ENCODE results near the gene COL6A2. TPM values are rescaled to one million over a fixed set of nuclear protein-coding genes. Genes with fewer than 3 reads are reported as not detected.
"Not testable (repeated sequence)": the region's sequence is repeated elsewhere in the genome, so short reads cannot be mapped to it uniquely, and the experiment has no call there.

Gene COL6A2
- total and polyA plus RNA-seq, 2 experiments from 2014 or later: 28.4 to 89.2 TPM

DNA sequence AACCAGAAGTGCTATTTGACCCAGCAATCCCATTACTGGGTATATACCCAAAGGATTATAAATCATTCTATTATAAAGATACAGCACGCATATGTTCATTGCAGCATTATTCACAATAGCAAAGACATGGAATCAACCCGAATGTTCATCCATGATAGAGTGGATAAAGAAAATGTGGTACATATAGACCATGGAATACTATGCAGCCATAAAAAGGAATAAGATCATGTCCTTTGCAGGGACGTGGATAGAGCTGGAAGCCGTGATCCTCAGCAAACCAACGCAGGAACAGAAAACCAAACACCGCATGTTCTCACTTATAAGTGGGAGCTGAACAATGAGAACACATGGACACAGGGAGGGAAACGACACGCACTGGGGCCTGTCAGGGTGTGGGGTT, 21.2 kb upstream of the COL6A2 start:
- not testable (repeated sequence) for H3K4me3 Mint-ChIP-seq; H3K27me3 Mint-ChIP-seq (ENCODE audit: insufficient read depth, low read depth, poor library complexity); H3K36me3 Mint-ChIP-seq (ENCODE audit: low read depth); H3K4me3 ChIP-seq; H3K4me1 Mint-ChIP-seq; H3K4me2 ChIP-seq; DNase-seq (ENCODE audit: low spot score); H3K36me3 ChIP-seq (ENCODE audit: insufficient read depth); H3K27ac ChIP-seq (ENCODE audit: low read depth); H3K9me3 Mint-ChIP-seq; H3F3A ChIP-seq (replicated peaks; ENCODE audit: low read depth); H3K79me2 ChIP-seq (replicated peaks; ENCODE audit: insufficient read depth); ATAC-seq; H3K27me3 ChIP-seq (ENCODE audit: insufficient read depth); H3K9me2 ChIP-seq (ENCODE audit: insufficient read depth); H2AFZ ChIP-seq; H3K27ac Mint-ChIP-seq; H4K20me1 ChIP-seq (replicated peaks; ENCODE audit: insufficient read depth); H3K4me1 ChIP-seq (ENCODE audit: insufficient read depth)

- no peak for DNase-seq (ENCODE audit: low spot score)
- no peaks in the 10 kb centered on the region for H3K9me3 Mint-ChIP-seq
- H3K36me3 Mint-ChIP-seq (ENCODE audit: low read depth): no peaks in the 10 kb centered on the region; the same call in 2 of the 3 replicates
Observed at GRCh38 chr21:46077674-46078101, 20.2 kb upstream of the COL6A2 start.

More at GRCh38 chr21:46077674-46078101, 20.2 kb upstream of the COL6A2 start:
- TF ChIP-seq REST (IDR thresholded peaks at IDR 0.05; ENCODE audit: unreplicated experiment) (no peak), EZH2 (IDR thresholded peaks at IDR 0.05; ENCODE audit: low read depth, unreplicated experiment) (no peak), STAT1 (IDR thresholded peaks at IDR 0.05; ENCODE audit: unreplicated experiment) (no peak), JUNB (IDR thresholded peaks at IDR 0.05; ENCODE audit: unreplicated experiment) (no peak), ZNF331 (CRISPR knock-in tag; IDR thresholded peaks at IDR 0.05; ENCODE audit: low read depth) (no peak), CTCF (conservative IDR thresholded peaks at IDR 0.05; ENCODE audit: low read depth in 2 of 2) (no peak), EZH2phosphoT487 (IDR thresholded peaks at IDR 0.05; ENCODE audit: unreplicated experiment) (no peak), NANOG (IDR thresholded peaks at IDR 0.05; ENCODE audit: borderline replicate concordance) (no peak), ZNF114 (CRISPR knock-in tag; IDR thresholded peaks at IDR 0.05) (no peak)
- TF ChIP-seq, protein P1, sequence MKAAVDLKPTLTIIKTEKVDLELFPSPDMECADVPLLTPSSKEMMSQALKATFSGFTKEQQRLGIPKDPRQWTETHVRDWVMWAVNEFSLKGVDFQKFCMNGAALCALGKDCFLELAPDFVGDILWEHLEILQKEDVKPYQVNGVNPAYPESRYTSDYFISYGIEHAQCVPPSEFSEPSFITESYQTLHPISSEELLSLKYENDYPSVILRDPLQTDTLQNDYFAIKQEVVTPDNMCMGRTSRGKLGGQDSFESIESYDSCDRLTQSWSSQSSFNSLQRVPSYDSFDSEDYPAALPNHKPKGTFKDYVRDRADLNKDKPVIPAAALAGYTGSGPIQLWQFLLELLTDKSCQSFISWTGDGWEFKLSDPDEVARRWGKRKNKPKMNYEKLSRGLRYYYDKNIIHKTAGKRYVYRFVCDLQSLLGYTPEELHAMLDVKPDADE (IDR thresholded peaks at IDR 0.05): no peak
- H3K27me3 ChIP-seq (ENCODE audit: insufficient read depth): no peaks in the 10 kb centered on the region
- no peak overlapping the region for H3K27ac Mint-ChIP-seq
- H3K4me1 ChIP-seq (ENCODE audit: insufficient read depth): no peaks in the 10 kb centered on the region
- no peaks in the 10 kb centered on the region; the same call in 2 of the 3 replicates for H3K4me1 Mint-ChIP-seq
- no peak overlapping the region for H3K4me3 ChIP-seq
- H3K4me3 Mint-ChIP-seq: no peak overlapping the region
- H3K36me3 ChIP-seq (ENCODE audit: insufficient read depth): no peaks in the 10 kb centered on the region
- no peaks in the 10 kb centered on the region for H3K79me2 ChIP-seq (replicated peaks; ENCODE audit: insufficient read depth)
- no peak for ATAC-seq
- no peaks in the 10 kb centered on the region for H3F3A ChIP-seq (replicated peaks; ENCODE audit: low read depth)
- no peak overlapping the region for H2AFZ ChIP-seq
- no peaks in the 10 kb centered on the region for H3K9me2 ChIP-seq (ENCODE audit: insufficient read depth)
- no peaks in the 10 kb centered on the region for H4K20me1 ChIP-seq (replicated peaks; ENCODE audit: insufficient read depth)
- H3K27me3 Mint-ChIP-seq (ENCODE audit: insufficient read depth, low read depth, poor library complexity): peaks cover 8% of the 10 kb centered on the region
- no peak overlapping the region for H3K4me2 ChIP-seq
- H3K27ac ChIP-seq (ENCODE audit: low read depth): no peak overlapping the region

All from GM23338 (cell line).